Measurements from ENCODE around the gene DNAI1. TPM values are rescaled to one million over a fixed set of nuclear protein-coding genes. Genes with fewer than 3 reads are reported as not detected.

DNAI1 gene
- total RNA-seq = 4.4 TPM

GRCh38 chr9:34458013-34458958, at the start of gene DNAI1, which contains the start of gene FAM219A:
Gene DNAI1, plus strand, starts transcription at chr9:34458805. Its CDS starts 201 bp downstream, at chr9:34459006.
Gene FAM219A, minus strand, starts transcription at chr9:34458570. Its CDS starts 307 bp downstream, at chr9:34458263.

GRCh38 chr9:34522971-34523797, 64.6 kb downstream of the DNAI1 start, which contains the start of gene ENHO:
Gene ENHO, minus strand, starts transcription at chr9:34522990. Its CDS starts 1,295 bp downstream, at chr9:34521695.

Small RNAs within 50 kb of the gene (small RNA-seq; reads per million reads assigned to genes)
- gene RN7SKP24 = not detected

Other genes starting within 250 kb of the DNAI1 start
- gene KIF24, start 129.5 kb upstream of the DNAI1 start, total RNA-seq = 3.2 TPM
- gene NUDT2, start 129.2 kb upstream of the DNAI1 start, total RNA-seq = 18.7 TPM
- gene MYORG, start 81.9 kb upstream of the DNAI1 start, total RNA-seq = 6.2 TPM
- gene FAM219A, start 235 bp upstream of the DNAI1 start, total RNA-seq = 36.4 TPM
- gene ENHO, start 64.2 kb downstream of the DNAI1 start, total RNA-seq = 58.8 TPM
- 17.5 TPM for gene CNTFR, start 130.9 kb downstream of the DNAI1 start, total RNA-seq
- 12.7 TPM for gene RPP25L, start 153.3 kb downstream of the DNAI1 start, total RNA-seq
- gene DCTN3, start 161.7 kb downstream of the DNAI1 start, total RNA-seq = 150 TPM
- 0.69 TPM for gene ARID3C, start 170.3 kb downstream of the DNAI1 start, total RNA-seq
- gene SIGMAR1, start 179.0 kb downstream of the DNAI1 start, total RNA-seq = 25.1 TPM
- gene GALT, start 187.9 kb downstream of the DNAI1 start, total RNA-seq = 42.7 TPM
- 7.2 TPM for gene IL11RA, start 193.4 kb downstream of the DNAI1 start, total RNA-seq
- 0.69 TPM for gene CCL27, start 203.9 kb downstream of the DNAI1 start, total RNA-seq
- gene CCL19, start 232.5 kb downstream of the DNAI1 start, total RNA-seq = not detected

All from diencephalon (tissue), 1 donor.